GM21737 (cell line): ENCODE data around the gene SEMA3D.

ENCODE experiments used
- ATAC-seq: cut with Tn5 transposase; IDR thresholded peaks from one replicate; pipeline ENCODE4 v1.9.1; 2021; ENCODE audit warnings: mild to moderate bottlenecking, moderate library complexity; ENCODE audit not compliant: unreplicated experiment

The SEMA3D gene

DNA sequence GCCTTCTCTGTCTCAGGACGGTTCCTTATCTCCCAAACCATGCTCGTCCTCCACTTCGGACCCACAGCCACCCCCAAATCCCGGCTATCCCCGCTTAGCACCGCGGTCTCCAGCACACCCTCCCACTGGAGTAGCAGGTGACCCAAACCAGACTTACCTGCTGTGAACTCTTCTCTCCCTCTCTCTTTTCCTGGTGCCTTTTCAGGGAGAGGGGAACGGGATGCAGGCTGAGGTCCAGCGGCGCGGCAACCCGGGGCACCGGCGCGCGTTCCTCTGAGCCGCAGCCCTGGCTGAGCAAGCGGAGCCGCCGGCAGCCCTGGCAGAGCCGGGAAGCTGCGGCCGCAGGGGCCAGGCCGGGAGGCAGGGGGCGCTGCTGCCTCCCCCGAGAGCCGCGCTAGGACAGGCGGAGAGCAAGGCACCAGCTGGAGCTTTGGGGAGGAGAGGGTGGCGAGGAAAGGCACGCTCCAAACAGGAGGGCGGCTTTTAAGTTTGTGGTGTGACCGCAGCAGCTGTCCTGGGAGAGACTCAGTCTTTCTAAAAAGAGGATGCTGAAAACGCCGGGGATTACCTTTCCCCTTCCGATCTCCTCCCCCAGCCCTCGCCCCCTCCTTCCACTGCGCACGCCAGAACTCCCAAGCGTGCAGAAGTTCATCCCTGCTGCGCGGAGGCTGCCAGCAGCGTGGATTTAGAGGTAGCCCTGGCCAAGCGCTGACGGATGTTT lies at the start of gene SEMA3D:
SEMA3D (minus strand) TSS at position 536 of the 721 bp plus-strand sequence. CDS start 65,165 bp downstream, outside the sequence.
- peak; percentile 98 for ATAC-seq

DNA sequence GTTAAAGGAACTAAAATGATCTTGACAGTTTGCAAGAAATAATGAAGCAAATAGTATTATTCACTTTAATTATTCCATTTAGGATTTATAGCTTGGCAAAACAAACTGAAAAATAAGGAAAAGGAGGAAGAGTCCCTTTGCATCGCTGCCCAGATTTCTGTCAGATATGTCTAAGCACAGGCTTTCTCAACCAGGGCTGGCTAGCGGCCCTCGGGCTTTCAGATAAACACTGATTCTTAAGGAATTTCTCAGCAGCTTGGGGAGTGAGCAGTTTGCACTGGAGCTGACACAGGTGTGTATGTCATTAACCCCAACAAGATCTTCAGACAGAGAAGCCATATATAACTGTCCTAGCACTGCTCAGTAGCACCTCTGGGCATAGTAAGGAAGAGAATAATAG lies 47.9 kb upstream of the SEMA3D start:
- no peak for ATAC-seq

DNA sequence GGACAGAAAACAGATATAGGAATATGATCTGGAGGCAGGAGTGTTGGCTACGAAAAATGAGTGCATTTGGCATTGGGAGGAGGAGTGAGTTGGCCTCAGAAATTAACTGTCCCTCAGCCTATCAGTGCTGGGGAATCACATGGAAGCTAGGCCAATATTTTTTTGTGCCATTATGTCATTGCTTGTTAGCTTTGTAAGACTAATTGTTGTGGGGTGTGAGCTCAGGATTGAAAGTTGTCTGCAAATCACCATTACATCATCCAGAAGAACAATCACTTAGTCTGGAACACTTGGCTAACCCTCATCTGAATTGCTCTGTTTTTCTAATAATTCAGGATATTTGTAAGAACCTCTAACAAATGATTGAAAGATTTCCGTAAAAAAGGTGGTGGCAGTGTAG lies 45.2 kb upstream of the SEMA3D start:
- ATAC-seq = no peak

DNA sequence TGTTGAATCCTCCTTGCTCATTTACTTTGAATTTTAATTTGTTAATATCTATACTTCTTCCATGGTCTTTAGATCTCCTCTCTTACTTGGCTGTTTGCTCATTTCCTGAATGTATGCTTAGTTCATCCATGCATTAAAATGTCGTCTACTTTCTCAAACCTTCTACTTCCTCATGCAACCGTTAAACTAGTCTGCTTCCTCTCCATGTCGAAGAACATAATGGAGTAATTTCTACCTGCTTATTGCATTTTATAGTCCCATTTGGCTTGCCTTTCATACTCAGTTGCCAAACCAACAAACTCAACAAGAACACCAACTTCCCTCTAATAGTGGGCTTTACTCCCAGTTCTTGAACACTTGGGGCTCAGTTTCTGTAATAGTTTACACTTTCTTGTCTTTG lies 43.8 kb upstream of the SEMA3D start:
- no peak for ATAC-seq

DNA sequence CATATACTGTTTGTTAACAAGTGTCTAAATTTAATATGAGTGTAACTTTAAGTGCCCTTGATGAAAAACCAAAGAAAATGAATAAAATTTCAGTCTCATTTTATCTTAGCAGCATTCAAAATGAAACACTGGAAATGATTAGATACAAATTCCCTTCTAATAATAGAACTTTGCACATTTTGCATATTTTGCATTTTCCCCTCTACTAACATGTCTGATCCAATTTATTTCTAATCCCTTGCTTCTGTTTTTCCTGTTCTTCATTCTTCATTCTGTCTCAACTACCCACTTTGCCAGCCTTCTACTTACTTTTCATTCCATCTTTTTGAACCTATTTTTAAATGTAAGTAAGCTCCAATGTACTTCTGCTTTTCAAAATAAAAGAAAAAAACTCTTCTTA lies 42.7 kb upstream of the SEMA3D start:
- no peak for ATAC-seq

DNA sequence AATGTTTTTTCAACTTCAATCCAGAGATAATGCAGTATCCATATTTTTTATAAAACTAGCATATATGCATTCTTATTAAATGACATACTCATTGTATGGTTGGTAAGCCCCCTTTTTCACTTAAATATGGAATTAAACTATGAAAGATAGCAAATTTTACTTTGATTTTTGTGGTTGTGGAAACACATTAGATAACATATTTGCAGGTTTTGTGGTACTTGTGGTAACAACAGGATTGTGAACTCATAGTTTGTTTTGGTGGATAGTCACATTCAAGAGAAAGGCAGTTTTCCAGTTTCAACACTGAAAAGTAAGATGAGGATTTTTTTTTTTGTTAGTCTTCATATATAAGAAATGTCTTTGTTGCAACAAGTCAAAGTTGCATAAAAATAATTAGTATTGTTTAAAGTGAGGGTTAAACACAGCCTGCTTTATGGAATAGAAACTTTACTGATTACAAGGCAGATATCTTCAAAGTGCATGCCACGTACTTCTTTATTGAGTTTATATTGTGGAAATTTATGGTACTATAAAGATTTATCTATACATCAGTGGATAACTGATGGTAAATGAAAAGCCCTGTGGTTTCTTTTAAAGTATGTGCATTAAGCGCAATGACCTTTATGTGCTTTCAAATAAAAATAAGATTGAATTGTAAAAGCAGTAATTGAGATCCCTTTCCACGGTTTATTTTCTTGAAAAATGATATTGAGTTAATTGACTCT lies 39.7 kb upstream of the SEMA3D start:
- no peak for ATAC-seq

DNA sequence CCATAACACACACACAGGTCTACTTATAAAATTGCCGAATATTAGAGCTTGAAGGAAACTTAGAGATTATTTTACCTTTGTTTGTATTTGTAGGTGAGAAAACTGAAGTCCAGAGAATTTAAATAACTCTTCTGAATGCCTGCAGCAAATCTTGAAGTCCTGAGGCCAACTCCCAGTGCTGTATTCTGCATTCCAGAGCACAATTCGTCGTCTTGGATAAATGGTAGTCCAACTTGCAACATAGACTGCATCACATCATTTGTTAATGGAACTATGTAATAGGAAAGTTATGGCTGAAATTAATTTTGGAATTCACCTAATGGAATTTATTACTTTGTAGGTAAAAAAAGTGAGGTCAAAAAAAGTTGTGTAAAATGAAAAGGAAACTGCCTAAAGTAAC lies 37.3 kb upstream of the SEMA3D start:
- ATAC-seq = no peak

DNA sequence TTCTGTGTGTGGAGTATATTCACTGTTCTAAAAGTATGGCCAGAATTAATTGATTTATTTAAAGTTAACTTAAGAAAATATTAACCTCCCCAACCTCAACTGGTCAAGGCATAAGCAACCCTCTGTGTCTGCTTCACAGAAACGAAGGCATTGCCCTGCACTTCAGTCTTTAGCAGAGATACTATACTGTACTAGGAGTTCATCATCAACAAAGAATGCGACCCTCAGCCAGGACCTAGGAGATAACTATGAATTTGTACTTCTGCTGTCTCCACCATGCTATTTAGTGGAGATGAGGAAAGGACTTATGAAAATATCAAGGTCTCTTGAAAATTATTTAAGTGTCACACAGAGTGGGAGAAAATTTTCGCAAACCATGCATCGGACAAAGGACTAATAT lies 35.7 kb upstream of the SEMA3D start:
- ATAC-seq = no peak

DNA sequence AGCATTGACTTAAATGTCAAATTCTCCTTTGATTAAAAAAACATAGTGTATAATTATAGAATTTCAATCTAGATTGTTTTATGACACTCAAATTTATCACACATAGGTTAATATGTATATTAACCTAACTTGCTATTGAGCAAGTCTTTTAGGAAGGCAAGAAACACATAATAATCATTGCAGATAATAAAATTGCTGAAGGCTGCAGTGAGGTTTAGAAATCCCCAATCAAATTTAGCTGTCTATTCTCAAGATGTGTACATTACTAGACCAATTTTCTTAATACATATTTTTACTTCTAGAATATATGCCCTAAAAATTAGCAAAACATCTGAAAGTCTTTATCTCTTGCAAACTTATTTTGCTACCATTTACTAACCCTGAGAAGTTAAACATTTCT lies 34.9 kb upstream of the SEMA3D start:
- no peak for ATAC-seq

DNA sequence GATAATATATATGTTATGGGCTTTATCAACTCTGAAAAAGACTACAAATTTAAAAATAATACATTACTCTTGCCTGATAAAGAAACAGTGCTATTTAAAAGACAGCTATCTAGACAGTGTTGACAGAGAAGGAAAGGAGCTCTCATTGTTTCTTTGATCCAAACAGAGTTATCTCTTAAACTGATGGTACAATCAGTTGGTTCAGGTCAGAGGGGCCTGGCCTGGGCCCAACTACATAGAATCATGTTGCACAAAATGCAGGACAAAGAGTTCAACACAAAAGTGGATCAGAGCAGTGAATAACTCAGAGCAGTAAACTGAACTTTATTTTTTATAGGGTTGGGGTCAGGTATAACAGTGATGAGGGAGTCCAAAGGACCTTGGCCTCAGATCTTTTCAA lies 33.8 kb upstream of the SEMA3D start:
- ATAC-seq = no peak

DNA sequence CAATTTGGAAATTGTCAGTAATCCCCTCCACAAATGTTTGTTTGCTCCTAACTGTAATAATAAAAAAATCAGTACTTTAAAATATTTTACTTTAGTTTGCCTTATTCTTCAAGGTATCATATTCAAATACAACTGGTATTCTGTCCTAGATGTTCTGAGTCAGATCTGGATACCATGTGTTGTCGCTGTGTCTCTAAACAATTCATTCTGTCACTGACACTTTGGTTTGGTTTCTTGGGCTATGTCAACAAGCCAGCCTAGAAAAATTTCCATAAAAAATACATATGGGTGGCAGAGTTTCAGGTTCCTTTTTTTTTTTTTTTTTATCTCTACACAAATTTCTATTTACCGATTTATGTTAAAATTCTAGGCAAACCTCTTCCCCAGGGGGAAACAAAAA lies 33.2 kb upstream of the SEMA3D start:
- ATAC-seq = no peak

DNA sequence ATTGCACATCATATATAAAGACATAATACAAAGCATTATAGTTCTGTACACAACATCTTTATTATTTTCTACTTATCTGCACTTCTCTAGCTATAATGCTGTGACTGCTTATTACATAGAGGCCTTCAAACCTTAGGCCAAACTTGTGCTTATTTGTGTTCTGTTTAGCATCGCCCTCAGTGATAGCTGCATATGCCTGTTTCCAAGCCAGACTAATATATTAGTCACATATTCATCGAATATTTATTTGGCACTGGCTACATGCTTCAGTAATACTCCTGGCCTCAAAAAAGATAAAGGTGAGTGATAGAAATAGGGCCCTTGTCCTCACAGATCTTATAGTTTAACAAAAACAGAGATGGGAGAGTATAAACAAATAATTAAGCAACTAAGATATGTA lies 30.2 kb upstream of the SEMA3D start:
- no peak for ATAC-seq

DNA sequence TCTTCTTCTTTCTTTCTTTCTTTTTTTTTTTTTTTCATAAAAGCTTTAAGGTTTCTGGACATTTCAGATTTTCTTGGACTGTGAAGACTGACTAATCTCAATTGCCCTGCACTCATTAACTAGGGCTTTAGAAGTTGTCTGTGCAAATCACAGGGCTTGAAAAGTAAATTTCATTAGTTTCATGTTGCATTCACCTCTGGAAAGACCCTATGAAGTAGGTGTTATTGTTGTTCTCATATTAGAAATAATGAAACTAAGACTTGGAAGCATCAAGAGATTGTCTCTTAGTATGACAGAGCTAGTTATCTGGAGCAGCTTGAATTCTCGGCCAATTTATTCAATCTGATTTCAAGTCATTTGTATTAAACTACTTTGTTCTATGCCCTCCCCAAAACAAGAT lies 28.2 kb upstream of the SEMA3D start:
- peak; percentile 85 for ATAC-seq

DNA sequence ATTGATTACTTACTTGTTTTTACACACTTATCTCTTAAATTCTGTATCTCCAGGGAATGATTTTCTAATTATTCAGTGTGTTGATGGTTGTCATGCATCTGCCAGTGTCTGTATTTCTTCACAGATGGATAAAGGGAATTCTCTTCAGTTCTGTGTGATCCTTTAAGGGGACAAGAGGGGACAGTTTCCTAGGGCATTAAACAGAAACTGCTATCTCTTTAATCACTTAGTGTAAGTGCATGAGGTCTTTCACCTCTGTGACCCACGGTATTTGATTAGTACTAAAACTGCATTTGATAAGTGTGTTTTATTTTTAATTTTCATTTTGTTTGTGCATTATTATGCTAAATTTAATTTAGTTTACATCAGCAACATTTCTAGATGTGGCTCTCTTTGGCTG lies 26.6 kb upstream of the SEMA3D start:
- ATAC-seq = no peak

DNA sequence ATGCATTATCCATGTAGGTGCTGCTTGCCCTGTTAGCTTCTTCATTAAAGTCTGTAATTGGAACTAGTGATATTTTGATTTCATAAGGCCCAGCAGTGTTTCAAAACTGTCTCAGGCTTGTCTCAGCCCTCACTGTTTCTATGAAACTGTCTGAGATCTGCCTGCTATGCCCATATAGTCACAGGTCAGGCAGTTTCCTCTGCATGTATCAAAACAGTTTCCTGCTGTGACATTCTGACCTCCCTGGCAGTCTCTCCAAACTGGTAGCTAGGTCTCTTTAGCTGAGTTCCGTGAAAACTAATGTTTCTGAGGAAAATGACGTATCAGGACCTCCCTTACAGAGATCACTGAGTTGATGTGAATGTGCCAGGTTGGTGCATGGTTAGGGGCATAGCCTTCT lies 18.9 kb upstream of the SEMA3D start:
- ATAC-seq = no peak

DNA sequence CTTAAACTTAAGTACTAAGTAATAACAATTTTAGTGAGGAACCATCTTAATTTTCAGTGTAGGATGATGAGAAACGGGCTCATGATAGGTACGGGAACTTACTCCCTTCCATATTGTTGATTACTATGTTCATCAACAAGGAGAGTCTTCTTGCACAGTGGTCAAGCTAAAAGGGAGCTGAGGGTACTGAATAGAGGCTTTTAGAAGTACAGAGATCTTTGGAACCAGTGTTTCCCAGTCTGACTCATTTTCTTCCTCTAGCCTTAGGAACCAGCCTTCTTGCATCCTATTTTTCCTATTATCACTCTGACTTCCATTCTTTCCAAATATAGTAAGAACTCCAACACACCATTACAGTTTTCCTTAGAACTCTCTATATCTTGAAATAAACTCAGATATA lies 17.6 kb upstream of the SEMA3D start:
- no peak for ATAC-seq

DNA sequence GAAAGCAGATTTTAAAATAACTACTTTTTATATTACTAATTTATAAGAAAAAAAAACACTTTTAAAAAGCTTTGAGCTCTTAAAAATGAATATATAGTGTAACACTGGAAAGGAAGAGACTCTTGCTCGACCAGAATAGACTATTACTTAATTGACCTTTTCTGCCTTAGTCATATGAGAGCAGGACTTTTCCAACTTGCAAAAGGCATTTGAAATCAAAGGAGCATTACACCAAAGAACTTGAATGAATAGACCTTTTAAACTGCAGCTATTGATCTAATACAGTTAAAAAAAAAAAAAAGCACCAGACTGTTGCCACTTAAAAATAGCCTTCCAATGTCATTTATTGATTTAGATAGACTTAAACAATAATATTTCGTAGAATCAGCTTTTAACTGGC lies 17.2 kb upstream of the SEMA3D start:
- no peak for ATAC-seq

DNA sequence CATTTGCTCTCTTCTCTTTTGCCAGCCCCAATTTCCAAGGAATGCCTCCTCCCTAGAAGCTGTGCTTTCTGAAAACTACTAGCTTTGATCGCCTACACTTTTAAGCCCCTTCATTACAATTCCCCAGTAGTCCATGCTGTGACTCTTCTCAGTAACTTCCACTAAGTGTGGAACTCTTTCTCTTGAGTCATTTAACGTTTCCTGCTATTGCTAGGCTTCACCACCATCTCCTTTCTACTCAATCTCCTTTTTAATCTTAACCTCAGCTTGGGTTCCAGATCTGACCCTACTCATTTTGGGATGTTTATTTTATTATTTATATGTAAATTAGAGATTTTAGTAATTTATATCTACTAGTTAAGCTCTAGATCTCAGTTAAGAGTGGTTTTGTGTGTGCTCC lies 14.4 kb upstream of the SEMA3D start:
- ATAC-seq = no peak

DNA sequence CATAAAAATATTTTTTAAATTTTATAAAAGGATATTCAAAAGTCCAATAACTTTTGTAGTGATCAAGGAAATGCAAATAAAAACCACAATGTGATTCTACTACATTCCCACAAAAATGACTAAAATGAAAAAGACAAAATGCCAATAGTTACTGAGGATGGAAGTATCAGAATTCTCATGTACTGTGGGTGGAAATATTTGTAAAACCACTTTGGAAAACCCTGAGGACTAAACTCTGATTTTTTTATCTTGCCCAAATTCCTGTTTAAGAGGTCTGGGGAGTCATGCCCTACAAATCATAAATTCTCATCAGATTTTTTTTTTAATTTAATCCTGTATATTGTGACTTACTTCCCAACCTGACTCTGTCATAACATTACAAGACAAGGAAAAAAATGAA lies 9.8 kb upstream of the SEMA3D start:
- ATAC-seq = no peak

DNA sequence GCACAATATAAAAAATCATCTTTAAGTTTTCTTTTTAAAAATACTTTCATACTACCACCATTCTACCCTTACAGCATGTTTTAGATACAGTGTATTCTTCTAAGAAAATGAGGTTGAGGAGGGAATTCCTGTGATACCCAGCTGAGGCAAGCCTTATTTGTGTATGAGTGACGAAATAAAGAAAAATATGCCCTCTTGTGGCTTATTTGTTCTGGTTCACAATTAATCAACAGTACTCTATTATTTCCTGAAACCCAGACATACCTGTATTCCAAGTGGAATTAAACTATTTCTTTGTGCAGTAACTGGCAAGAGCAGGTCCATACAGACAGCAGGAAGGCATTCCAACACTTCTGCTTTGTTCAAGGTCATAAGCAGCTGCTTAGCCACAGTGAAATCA lies 4.5 kb upstream of the SEMA3D start:
- ATAC-seq = no peak

DNA sequence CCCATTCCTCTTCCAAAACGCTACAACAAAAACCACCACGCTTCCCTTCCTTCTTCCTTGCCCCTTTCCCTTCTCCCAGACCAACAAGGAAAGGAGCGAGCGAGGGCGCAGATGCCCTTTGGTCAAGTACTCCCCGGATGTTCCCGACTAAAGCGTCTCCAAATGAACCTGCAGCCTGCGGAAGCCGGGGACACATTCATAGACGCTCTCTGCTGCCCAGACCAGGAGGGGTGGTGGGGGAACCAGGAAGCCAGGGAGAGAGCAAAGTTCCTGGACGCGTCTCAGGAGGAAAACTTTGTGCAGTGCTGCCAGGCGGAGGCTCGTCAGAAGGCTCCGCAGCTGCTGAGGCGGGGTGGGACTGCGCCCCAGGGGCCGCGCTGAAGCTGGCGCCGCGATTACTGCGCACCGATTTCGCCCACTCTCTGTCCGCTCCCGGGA lies 754 bp downstream of the SEMA3D start:
- peak; percentile 24 for ATAC-seq

DNA sequence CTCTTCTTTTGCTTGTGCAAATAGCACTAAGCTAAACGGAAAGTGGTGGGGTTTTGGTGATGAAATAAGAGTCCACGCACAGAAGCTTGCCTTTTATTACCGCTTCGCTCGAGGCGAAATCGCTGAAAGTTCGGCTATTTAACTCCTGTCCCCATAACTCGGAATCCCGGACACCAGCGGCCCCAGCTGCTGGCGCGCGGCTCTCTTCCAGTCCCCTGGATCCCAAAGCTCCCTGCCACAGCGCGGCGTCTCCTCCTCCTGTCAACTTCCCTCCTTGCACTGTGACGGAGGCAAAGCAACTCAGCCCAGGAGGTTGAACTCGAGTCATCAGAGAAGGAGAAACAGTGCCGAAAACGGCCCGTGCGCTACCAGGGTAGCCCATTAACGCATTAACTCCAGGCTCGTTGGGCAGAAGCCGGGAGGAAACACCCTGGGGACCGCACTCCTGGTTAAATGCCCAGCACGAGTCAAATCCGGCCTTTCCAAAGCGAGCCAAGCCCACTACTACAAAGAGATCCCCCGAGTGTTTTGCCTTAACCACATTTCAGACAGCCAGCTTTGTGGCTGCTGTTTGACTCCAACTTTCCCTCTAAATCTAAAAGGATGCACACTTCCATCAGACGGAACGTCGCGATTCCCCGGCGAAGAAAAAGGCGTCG lies 1.3 kb downstream of the SEMA3D start:
- ATAC-seq = no peak
